H9 (cell line): ENCODE measurements around the gene CYSLTR1. TPM values are rescaled to one million over a fixed set of nuclear protein-coding genes. Genes with fewer than 3 reads are reported as not detected.

Source experiments
- DNase-seq: peaks from one replicate; pipeline ENCODE4 v3.0.0-alpha.2; 2017
- H2AFZ ChIP-seq: one replicate; pipeline ENCODE4 v1.6.1; 2013; ENCODE audit warnings: mild to moderate bottlenecking, low read length, control low read depth, moderate library complexity
- H2AK5ac ChIP-seq: 2 replicates; pipeline ENCODE4 v1.6.1; 2013; ENCODE audit warnings: low read length, control low read depth, mixed read lengths; ENCODE audit not compliant: insufficient read length
- H2BK120ac ChIP-seq: one replicate; pipeline ENCODE4 v1.6.1; 2013; ENCODE audit warnings: low read depth, mild to moderate bottlenecking, low read length, control low read depth, inconsistent platforms; ENCODE audit not compliant: poor library complexity, severe bottlenecking
- H2BK12ac ChIP-seq: 2 replicates; pipeline ENCODE4 v1.6.1; 2013; ENCODE audit warnings: low read length, control low read depth, mixed read lengths, low read depth; ENCODE audit not compliant: insufficient read length
- H2BK15ac ChIP-seq: 2 replicates; pipeline ENCODE4 v1.6.1; 2013; ENCODE audit warnings: low read depth, low read length, control low read depth
- H2BK20ac ChIP-seq: one replicate; pipeline ENCODE4 v1.6.1; 2013; ENCODE audit warnings: low read depth, mild to moderate bottlenecking, low read length, control low read depth, inconsistent platforms; ENCODE audit not compliant: poor library complexity, severe bottlenecking
- H2BK5ac ChIP-seq: 2 replicates; pipeline ENCODE4 v1.6.1; 2013; ENCODE audit warnings: low read length, control low read depth, mixed read lengths; ENCODE audit not compliant: insufficient read length
- H3K14ac ChIP-seq: 2 replicates; pipeline ENCODE4 v1.6.1; 2013; ENCODE audit warnings: low read length, control low read depth; ENCODE audit not compliant: insufficient read depth
- H3K18ac ChIP-seq: 2 replicates; pipeline ENCODE4 v1.6.1; 2013; ENCODE audit warnings: low read depth, mild to moderate bottlenecking, mixed read lengths, low read length, control low read depth; ENCODE audit not compliant: insufficient read length
- H3K23ac ChIP-seq: 2 replicates; pipeline ENCODE4 v1.6.1; 2013; ENCODE audit warnings: low read length, control low read depth, mixed read lengths, low read depth; ENCODE audit not compliant: insufficient read length
- H3K23me2 ChIP-seq: 2 replicates; pipeline ENCODE4 v1.6.1; 2013; ENCODE audit warnings: low read depth, mild to moderate bottlenecking, mixed read lengths, low read length, control low read depth; ENCODE audit not compliant: insufficient read length, poor library complexity, severe bottlenecking
- H3K27ac ChIP-seq: 2 replicates; pipeline ENCODE4 v1.5.1; 2013; ENCODE audit warnings: low read length, control low read depth, mixed read lengths, low read depth; ENCODE audit not compliant: insufficient read length
- H3K27me3 ChIP-seq: 2 replicates; pipeline ENCODE4 v1.6.1; 2013; ENCODE audit warnings: low read length, control low read depth, inconsistent platforms; ENCODE audit not compliant: insufficient read depth
- H3K4ac ChIP-seq: 2 replicates; pipeline ENCODE4 v1.6.1; 2013; ENCODE audit warnings: low read depth, mild to moderate bottlenecking, control low read depth, inconsistent platforms, low read length, moderate library complexity
- H3K4me1 ChIP-seq: 2 replicates; pipeline ENCODE4 v1.6.1; 2013; ENCODE audit warnings: low read length, control low read depth, inconsistent platforms; ENCODE audit not compliant: insufficient read depth
- H3K4me2 ChIP-seq: 2 replicates; pipeline ENCODE4 v1.6.1; 2013; ENCODE audit warnings: low read length, control low read depth, mixed read lengths; ENCODE audit not compliant: insufficient read length, insufficient read depth
- H3K56ac ChIP-seq: 2 replicates; pipeline ENCODE4 v1.6.1; 2013; ENCODE audit warnings: low read depth, mild to moderate bottlenecking, mixed read lengths, low read length, control low read depth; ENCODE audit not compliant: insufficient read length
- H3K79me1 ChIP-seq: 2 replicates; pipeline ENCODE4 v1.6.1; 2013; ENCODE audit warnings: low read depth, mild to moderate bottlenecking, moderate library complexity, low read length, control low read depth, inconsistent platforms; ENCODE audit not compliant: insufficient read depth, poor library complexity, severe bottlenecking
- H3K79me2 ChIP-seq: 2 replicates; pipeline ENCODE4 v1.6.1; 2013; ENCODE audit warnings: low read length, control low read depth, inconsistent platforms; ENCODE audit not compliant: insufficient read depth
- H3K9ac ChIP-seq: 2 replicates; pipeline ENCODE4 v1.6.1; 2013; ENCODE audit warnings: low read length, control low read depth, mixed read lengths; ENCODE audit not compliant: insufficient read length; ENCODE audit errors: extremely low read depth
- H3K9me3 ChIP-seq: one replicate; pipeline ENCODE4 v1.6.1; 2013; ENCODE audit warnings: low read depth, low read length, inconsistent platforms; ENCODE audit not compliant: control insufficient read depth
- H3T11ph ChIP-seq: one replicate; pipeline ENCODE4 v1.6.1; 2013; ENCODE audit warnings: mild to moderate bottlenecking, low read length, control low read depth, inconsistent platforms
- H4K20me1 ChIP-seq: one replicate; pipeline ENCODE4 v1.6.1; 2013; ENCODE audit not compliant: control insufficient read depth, insufficient read length, insufficient read depth
- H4K5ac ChIP-seq: 2 replicates; pipeline ENCODE4 v1.6.1; 2013; ENCODE audit warnings: low read depth, mild to moderate bottlenecking, mixed read lengths, low read length, control low read depth; ENCODE audit not compliant: insufficient read length
- H4K8ac ChIP-seq: replicated peaks from 2 replicates; pipeline ENCODE4 v1.6.1; 2013; ENCODE audit warnings: low read length, control low read depth, mixed read lengths, low read depth; ENCODE audit not compliant: insufficient read length
- H4K91ac ChIP-seq: 2 replicates; pipeline ENCODE4 v1.6.1; 2013; ENCODE audit warnings: low read depth, mild to moderate bottlenecking, moderate library complexity, mixed read lengths, low read length, control low read depth; ENCODE audit not compliant: insufficient read length
- H3K27ac Mint-ChIP-seq, 3 experiments: 2 replicates in 2 of 3; 3 replicates in 1 of 3; pipeline ENCODE4 v1.8.0; 2020 to 2021; ENCODE audit warnings: mixed read lengths in 3 of 3, mild to moderate bottlenecking in 1 of 3, moderate library complexity in 1 of 3
- H3K27me3 Mint-ChIP-seq: 2 replicates; pipeline ENCODE4 v1.8.0; 2021; ENCODE audit warnings: low read depth, mild to moderate bottlenecking, moderate library complexity, mixed read lengths
- H3K36me3 Mint-ChIP-seq, 3 experiments: 2 replicates in 2 of 3; 3 replicates in 1 of 3; pipeline ENCODE4 v1.8.0; 2020 to 2021; ENCODE audit warnings: low read depth in 3 of 3, mixed read lengths in 3 of 3; ENCODE audit not compliant: insufficient read depth in 1 of 3
- H3K4me1 Mint-ChIP-seq, 2 experiments: 2 replicates each; pipeline ENCODE4 v1.8.0; 2020; ENCODE audit warnings: mixed read lengths in 2 of 2
- H3K4me3 Mint-ChIP-seq, 2 experiments: 2 replicates in 1 of 2; 3 replicates in 1 of 2; pipeline ENCODE4 v1.8.0; 2020 to 2021; ENCODE audit warnings: mild to moderate bottlenecking in 2 of 2, mixed read lengths in 2 of 2, moderate library complexity in 1 of 2
- H3K9me3 Mint-ChIP-seq, 2 experiments: 2 replicates in 1 of 2; 3 replicates in 1 of 2; pipeline ENCODE4 v1.8.0; 2020; ENCODE audit warnings: mild to moderate bottlenecking in 2 of 2, mixed read lengths in 2 of 2, moderate library complexity in 1 of 2
- CTCF ChIP-seq: fragments of 200-600 bp; sonication (generic); conservative IDR thresholded peaks from 3 replicates; pipeline ENCODE4 v1.8.0; 2021; ENCODE audit warnings: antibody characterized with exemption, mild to moderate bottlenecking
- WGBS: extraction: QIAGEN DNeasy Blood & Tissue Kit; methylation state at CpG from one replicate; pipeline ENCODE4 v1.1.7; 2013; ENCODE audit warnings: missing lambda C conversion rate, low lambda C conversion rate, mixed read lengths; ENCODE audit not compliant: insufficient read length; ENCODE audit errors: extremely low coverage; 5-methylcytosine and 5-hydroxymethylcytosine counted together
- total RNA-seq: library from RNA; stranded (reverse); gene quantifications from 2 replicates; pipeline ENCODE4 v1.2.1, GENCODE V29; 2021

Gene CYSLTR1
- total RNA-seq, 1 experiment from 2014 or later = not detected

GRCh38 chrX:78314561-78314960 is 12.8 kb downstream of the CYSLTR1 start:
- Histone ChIP-seq H2BK120ac (no peak overlapping the region), H3K9ac (no peak overlapping the region), H2BK20ac (no peak overlapping the region), H3K9me3 (peaks cover 19% of the 10 kb centered on the region), H3K23me2 (no peaks in the 10 kb centered on the region), H2BK15ac (no peak overlapping the region), H4K91ac (no peak overlapping the region), H2BK12ac (no peak overlapping the region), H3K27me3 (no peaks in the 10 kb centered on the region), H2AFZ (no peak overlapping the region), H3K18ac (no peak overlapping the region), H2AK5ac (no peak overlapping the region), H4K20me1 (no peaks in the 10 kb centered on the region), H3T11ph (no peak overlapping the region), H3K56ac (no peak overlapping the region), H3K79me1 (no peaks in the 10 kb centered on the region), H4K8ac (no peak overlapping the region), H3K4me1 (no peaks in the 10 kb centered on the region), H3K14ac (no peak overlapping the region), H3K4ac (no peak overlapping the region), H4K5ac (no peak overlapping the region), H2BK5ac (no peak overlapping the region), H3K4me2 (no peak overlapping the region), H3K23ac (no peak overlapping the region), H3K27ac (no peak overlapping the region), H3K79me2 (no peaks in the 10 kb centered on the region)
- Mint-ChIP-seq H3K4me3 (no peak overlapping the region), H3K9me3 (peaks cover 72 to 74% of the 10 kb centered on the region in 2 experiments), H3K36me3 (peaks cover 0 to 2% (median 0%) of the 10 kb centered on the region in 3 experiments; a peak in 3 of 7 replicates), H3K4me1 (peaks cover 0 to 2% of the 10 kb centered on the region in 2 experiments; a peak in 1 of 4 replicates), H3K27ac (no peak overlapping the region), H3K27me3 (0 out of 2 replicates have a peak, but pooled peaks cover 1% of the 10 kb centered on the region)
- no peak for DNase-seq
- WGBS = no CpG with 5 or more reads among the region's 2 CpGs
- TF ChIP-seq CTCF = no peak
